Loucy (cell line): ENCODE data around the gene GORAB.

ENCODE experiments used
- EZH2phosphoT487 ChIP-seq: fragments of 200-600 bp; IDR thresholded peaks from 2 replicates; pipeline ENCODE4 v1.6.1; 2018; ENCODE audit warnings: antibody characterized with exemption, mild to moderate bottlenecking, moderate library complexity, borderline replicate concordance
- TF ChIP-seq, protein P1 (sequence below): fragments of 200-600 bp; sonication (generic); conservative IDR thresholded peaks from 2 replicates; pipeline ENCODE4 v1.5.1; 2014; ENCODE audit warnings: mild to moderate bottlenecking, antibody characterized with exemption, low read length

GRCh38 chr1:170562646-170563338 lies 30.8 kb downstream of the GORAB start:
- TF ChIP-seq, protein P1, sequence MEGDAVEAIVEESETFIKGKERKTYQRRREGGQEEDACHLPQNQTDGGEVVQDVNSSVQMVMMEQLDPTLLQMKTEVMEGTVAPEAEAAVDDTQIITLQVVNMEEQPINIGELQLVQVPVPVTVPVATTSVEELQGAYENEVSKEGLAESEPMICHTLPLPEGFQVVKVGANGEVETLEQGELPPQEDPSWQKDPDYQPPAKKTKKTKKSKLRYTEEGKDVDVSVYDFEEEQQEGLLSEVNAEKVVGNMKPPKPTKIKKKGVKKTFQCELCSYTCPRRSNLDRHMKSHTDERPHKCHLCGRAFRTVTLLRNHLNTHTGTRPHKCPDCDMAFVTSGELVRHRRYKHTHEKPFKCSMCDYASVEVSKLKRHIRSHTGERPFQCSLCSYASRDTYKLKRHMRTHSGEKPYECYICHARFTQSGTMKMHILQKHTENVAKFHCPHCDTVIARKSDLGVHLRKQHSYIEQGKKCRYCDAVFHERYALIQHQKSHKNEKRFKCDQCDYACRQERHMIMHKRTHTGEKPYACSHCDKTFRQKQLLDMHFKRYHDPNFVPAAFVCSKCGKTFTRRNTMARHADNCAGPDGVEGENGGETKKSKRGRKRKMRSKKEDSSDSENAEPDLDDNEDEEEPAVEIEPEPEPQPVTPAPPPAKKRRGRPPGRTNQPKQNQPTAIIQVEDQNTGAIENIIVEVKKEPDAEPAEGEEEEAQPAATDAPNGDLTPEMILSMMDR = no peak
- TF ChIP-seq EZH2phosphoT487 = no peak
